ENCODE data around the gene ANKRD37. TPM values are rescaled to one million over a fixed set of nuclear protein-coding genes. Genes with fewer than 3 reads are reported as not detected.

Gene ANKRD37
- total and polyA plus RNA-seq, 9 of the 15 experiments (the other 6 are each of a cell fraction or from before 2014, with no cell fraction given) = 1.3 to 53.7 (median 3.6) TPM

DNA sequence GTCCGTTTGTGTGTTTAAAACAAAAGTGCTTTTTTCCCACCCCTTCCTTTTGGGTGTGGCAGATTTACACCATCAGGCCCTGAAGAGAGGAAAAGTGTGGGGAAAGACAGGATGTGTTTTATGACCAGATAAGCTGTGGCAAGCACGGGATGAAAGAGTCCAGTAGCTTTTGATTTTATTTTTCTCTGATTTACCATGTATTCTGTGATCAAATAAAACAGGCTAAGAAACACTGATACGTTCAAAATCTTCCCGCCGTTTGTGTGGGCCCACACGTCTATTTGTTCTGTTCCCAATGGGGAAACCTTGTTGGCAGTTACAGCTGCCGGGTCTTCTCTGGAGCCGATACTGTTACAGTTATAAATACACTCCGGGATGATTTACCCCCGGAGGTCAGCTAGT lies 11.7 kb upstream of the ANKRD37 start (continued):
- TF ChIP-seq FOXA3 (CRISPR knock-in tag; conservative IDR thresholded peaks at IDR 0.05 in 1 of 2, IDR thresholded peaks at IDR 0.05 in 1 of 2) (no peak), ZNF311 (CRISPR knock-in tag; IDR thresholded peaks at IDR 0.05) (no peak), KLF13 (tag; IDR thresholded peaks at IDR 0.05; ENCODE audit: borderline replicate concordance, low read depth) (no peak), ETV1 (tag; conservative IDR thresholded peaks at IDR 0.05; ENCODE audit: low read depth) (peak; percentile 75), ETV5 (CRISPR knock-in tag; IDR thresholded peaks at IDR 0.05; ENCODE audit: low read depth) (no peak), NFE2 (IDR thresholded peaks at IDR 0.05; ENCODE audit: low read depth) (no peak), ZNF274 (IDR thresholded peaks at IDR 0.05; ENCODE audit: borderline replicate concordance, low read depth, low read length) (no peak), GATA2 (CRISPR knock-in tag; IDR thresholded peaks at IDR 0.05) (no peak), NEUROD1 (IDR thresholded peaks at IDR 0.05; ENCODE audit: borderline replicate concordance, low read depth, low read length, partially characterized antibody) (no peak), MEIS2 (IDR thresholded peaks at IDR 0.05; ENCODE audit: partially characterized antibody) (peak; percentile 79), SMC3 (conservative IDR thresholded peaks at IDR 0.05; ENCODE audit: insufficient read depth, low read depth, low read length) (no peak), MCM3 (IDR thresholded peaks at IDR 0.05) (no peak), MAFG (tag; conservative IDR thresholded peaks at IDR 0.05) (no peak), U2AF2 (optimal IDR thresholded peaks at IDR 0.05; ENCODE audit: low read depth, low read length) (no peak), BMI1 (IDR thresholded peaks at IDR 0.05; ENCODE audit: low read length) (no peak), RHOXF2B (CRISPR knock-in tag; conservative IDR thresholded peaks at IDR 0.05) (no peak)
- TF ChIP-seq, protein P1, sequence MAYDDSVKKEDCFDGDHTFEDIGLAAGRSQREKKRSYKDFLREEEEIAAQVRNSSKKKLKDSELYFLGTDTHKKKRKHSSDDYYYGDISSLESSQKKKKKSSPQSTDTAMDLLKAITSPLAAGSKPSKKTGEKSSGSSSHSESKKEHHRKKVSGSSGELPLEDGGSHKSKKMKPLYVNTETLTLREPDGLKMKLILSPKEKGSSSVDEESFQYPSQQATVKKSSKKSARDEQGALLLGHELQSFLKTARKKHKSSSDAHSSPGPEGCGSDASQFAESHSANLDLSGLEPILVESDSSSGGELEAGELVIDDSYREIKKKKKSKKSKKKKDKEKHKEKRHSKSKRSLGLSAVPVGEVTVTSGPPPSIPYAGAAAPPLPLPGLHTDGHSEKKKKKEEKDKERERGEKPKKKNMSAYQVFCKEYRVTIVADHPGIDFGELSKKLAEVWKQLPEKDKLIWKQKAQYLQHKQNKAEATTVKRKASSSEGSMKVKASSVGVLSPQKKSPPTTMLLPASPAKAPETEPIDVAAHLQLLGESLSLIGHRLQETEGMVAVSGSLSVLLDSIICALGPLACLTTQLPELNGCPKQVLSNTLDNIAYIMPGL (CRISPR knock-in tag; IDR thresholded peaks at IDR 0.05) = no peak
- TF ChIP-seq, protein P2, sequence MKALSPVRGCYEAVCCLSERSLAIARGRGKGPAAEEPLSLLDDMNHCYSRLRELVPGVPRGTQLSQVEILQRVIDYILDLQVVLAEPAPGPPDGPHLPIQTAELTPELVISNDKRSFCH (CRISPR knock-in tag; IDR thresholded peaks at IDR 0.05) = no peak
- TF ChIP-seq, protein P2 (tag; IDR thresholded peaks at IDR 0.05) = no peak

Data from K562 (cell line).